ENCODE results near the gene ALPK3. TPM values are rescaled to one million over a fixed set of nuclear protein-coding genes. Genes with fewer than 3 reads are reported as not detected.

The ALPK3 gene
- total RNA-seq, 1 donor from 2014 or later = 190 TPM

GRCh38 chr15:84914351-84914750 is 97.2 kb downstream of the ALPK3 start:
- no peak for DNase-seq (ENCODE audit: low read depth)

DNA sequence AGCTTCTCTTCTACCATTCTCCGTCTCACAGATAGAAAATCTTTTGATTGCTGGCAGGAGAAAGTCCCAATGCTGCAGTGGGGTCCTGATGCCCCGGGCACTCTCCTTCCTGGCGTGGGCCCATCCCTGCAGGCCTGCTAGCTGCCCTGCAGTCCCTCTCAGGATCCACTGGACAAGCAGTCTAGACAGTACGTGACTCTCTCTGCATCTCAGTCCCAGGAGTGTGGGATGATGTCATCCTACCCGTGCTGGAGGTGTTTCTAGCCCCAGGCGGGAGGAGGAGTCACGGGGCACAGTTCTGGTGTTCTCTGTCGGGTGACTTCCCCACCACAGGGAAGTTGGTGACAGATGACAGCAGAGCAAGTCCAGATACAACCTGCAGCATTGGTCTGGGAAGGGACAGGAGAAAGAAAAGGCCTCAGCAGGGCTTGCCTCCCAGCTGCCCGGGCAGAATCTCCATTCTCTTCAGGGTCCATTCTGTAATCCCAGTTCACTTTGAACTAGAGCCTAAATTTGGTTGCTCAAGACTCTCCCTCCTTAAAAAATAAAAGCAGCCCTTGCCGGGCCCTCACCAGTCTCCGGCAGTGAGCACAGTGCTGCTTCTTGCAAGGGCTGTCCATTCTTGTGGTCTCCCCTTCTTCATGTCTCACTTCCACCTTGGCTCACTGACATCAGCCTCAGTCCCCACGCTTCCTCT is 97.9 kb downstream of the ALPK3 start:
- DNase-seq (ENCODE audit: low read depth) = peak; percentile 74

- no peak for DNase-seq (ENCODE audit: low read depth)
These were observed 98.4 kb downstream of the ALPK3 start for GRCh38 chr15:84915606-84915958.

DNA sequence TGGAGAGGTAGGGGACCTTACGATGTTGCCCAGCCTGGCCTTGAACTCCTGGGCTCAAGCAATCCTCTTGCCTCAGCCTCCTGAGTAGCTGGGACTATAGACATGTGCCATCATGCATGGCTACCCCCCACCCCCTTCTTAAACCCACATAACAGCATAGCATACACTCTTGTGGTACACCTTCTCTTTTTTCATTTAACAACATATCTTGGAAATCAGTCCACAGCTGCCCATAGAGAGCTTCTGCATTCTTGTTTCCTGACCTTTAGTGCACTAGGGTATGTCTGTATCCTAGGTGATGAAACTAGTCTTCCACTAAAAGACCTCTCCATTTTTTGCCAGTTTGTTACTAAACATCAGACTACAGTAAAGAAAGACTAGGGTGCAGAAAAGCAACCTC is 100.3 kb downstream of the ALPK3 start:
- DNase-seq (ENCODE audit: low read depth) = no peak

DNA sequence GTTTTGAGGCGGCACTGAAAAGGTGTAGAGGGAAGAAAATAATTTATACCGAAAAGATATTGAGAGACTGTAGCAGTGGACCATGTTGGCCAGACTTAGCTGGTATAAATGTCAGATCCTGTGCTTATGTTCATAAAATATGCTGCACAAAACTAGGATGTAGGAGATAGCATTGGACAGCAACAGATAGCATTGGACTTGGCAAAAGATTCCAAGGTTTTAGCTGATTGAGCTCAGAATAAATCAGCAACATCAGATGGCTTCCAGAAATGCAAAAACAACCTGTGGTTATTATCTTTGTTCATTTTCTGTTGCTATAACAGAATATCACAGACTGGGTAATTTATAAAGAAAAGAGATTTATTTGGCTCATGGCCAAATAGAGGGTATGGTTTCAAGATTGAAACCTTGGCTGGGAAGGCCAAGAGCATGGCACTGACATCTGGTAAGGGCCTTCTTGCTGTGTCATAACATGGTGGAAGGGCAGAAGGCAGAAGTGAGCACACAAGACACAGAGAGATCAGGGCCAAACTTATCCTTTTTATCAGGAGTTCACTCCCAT is 102.0 kb downstream of the ALPK3 start:
- DNase-seq (ENCODE audit: low read depth) = no peak

GRCh38 chr15:84921121-84921520 is 104.0 kb downstream of the ALPK3 start:
- DNase-seq (ENCODE audit: low read depth) = no peak

- no peak for DNase-seq (ENCODE audit: low read depth)
These were observed 105.4 kb downstream of the ALPK3 start for GRCh38 chr15:84922530-84922929.

Other genes with a start within 250 kb of the ALPK3 start
- 13.3 and 20.1 TPM in 2 replicates for gene ZSCAN2, start 216.3 kb upstream of the ALPK3 start, total RNA-seq
- gene WDR73, start 163.1 kb upstream of the ALPK3 start, total RNA-seq = 18.9 and 24.5 TPM in 2 replicates
- gene NMB, start 159.2 kb upstream of the ALPK3 start, total RNA-seq = 1.7 and 4.9 TPM in 2 replicates
- gene SEC11A, start 101.2 kb upstream of the ALPK3 start, total RNA-seq = 178 and 182 TPM in 2 replicates
- gene ZNF592, start 68.8 kb upstream of the ALPK3 start, total RNA-seq = 13.3 and 13.7 TPM in 2 replicates
- gene SLC28A1, start 67.3 kb downstream of the ALPK3 start, total RNA-seq = not detected in 2 replicates
- 6.8 and 18.4 TPM in 2 replicates for gene PDE8A, start 164.5 kb downstream of the ALPK3 start, total RNA-seq

Measured in myocyte (in vitro differentiated cells).